SJCRH30 (cell line): ENCODE measurements around the gene DCUN1D4. TPM values are rescaled to one million over a fixed set of nuclear protein-coding genes. Genes with fewer than 3 reads are reported as not detected.
"Not testable (repeated sequence)": the region's sequence is repeated elsewhere in the genome, so short reads cannot be mapped to it uniquely, and the experiment has no call there.

Experiments used
- DNase-seq, 2 experiments: peaks; one replicate each; pipeline ENCODE4 v3.0.0-alpha.2; 2015 to 2020
- H3K27ac ChIP-seq: fragments of 250-450 bp; sonication (Bioruptor Pico); 2 replicates; pipeline ENCODE4 v1.5.1; 2020; ENCODE audit warnings: mild to moderate bottlenecking, moderate library complexity
- H3K27me3 ChIP-seq: fragments of 250-450 bp; sonication (Bioruptor Pico); 2 replicates; pipeline ENCODE4 v1.5.1; 2020; ENCODE audit warnings: mild to moderate bottlenecking, moderate library complexity
- H3K36me3 ChIP-seq: fragments of 250-450 bp; sonication (Bioruptor Pico); 2 replicates; pipeline ENCODE4 v1.5.1; 2020; ENCODE audit warnings: mild to moderate bottlenecking, moderate library complexity
- H3K4me1 ChIP-seq: fragments of 250-450 bp; sonication (Bioruptor Pico); 2 replicates; pipeline ENCODE4 v1.5.1; 2020; ENCODE audit warnings: mild to moderate bottlenecking, moderate library complexity
- H3K4me3 ChIP-seq: fragments of 250-450 bp; sonication (Bioruptor Pico); 2 replicates; pipeline ENCODE4 v1.5.1; 2020; ENCODE audit warnings: mild to moderate bottlenecking, moderate library complexity
- H3K9me3 ChIP-seq: fragments of 250-450 bp; sonication (Bioruptor Pico); replicated peaks from 2 replicates; pipeline ENCODE4 v1.5.1; 2020; ENCODE audit warnings: mild to moderate bottlenecking, moderate library complexity
- total RNA-seq: library from RNA; depleted of rRNA; stranded (reverse); fragments of >200 nt; shearing (Covaris generic); gene quantifications from 2 replicates; pipeline ENCODE4 v1.2.3, GENCODE V29; 2014

The DCUN1D4 gene
- total RNA-seq, 1 experiment from 2014 or later: 66.5 TPM

GRCh38 chr4:51895816-51896408 is 53.0 kb downstream of the DCUN1D4 start:
- H3K4me1 ChIP-seq: peaks cover 6% of the 10 kb centered on the region; the same call in 1 of the 2 replicates
- 0 out of 2 replicates have a peak overlapping the region, but pooled peaks have one; percentile 9 for H3K27ac ChIP-seq
- no peak overlapping the region for H3K4me3 ChIP-seq
- H3K36me3 ChIP-seq: peaks cover 35% of the 10 kb centered on the region
- no peaks in the 10 kb centered on the region for H3K9me3 ChIP-seq
- no peaks in the 10 kb centered on the region for H3K27me3 ChIP-seq
- DNase-seq: peak; percentile 71 to 85

- no peak for DNase-seq
- Histone ChIP-seq H3K27ac (no peak overlapping the region), H3K9me3 (no peaks in the 10 kb centered on the region), H3K27me3 (no peaks in the 10 kb centered on the region), H3K4me1 (no peaks in the 10 kb centered on the region), H3K36me3 (peaks cover 58% of the 10 kb centered on the region), H3K4me3 (no peak overlapping the region)
These were observed 58.4 kb downstream of the DCUN1D4 start for GRCh38 chr4:51901363-51901762.

- H3K4me3 ChIP-seq: no peak overlapping the region
- H3K36me3 ChIP-seq: peaks cover 67% of the 10 kb centered on the region
- H3K9me3 ChIP-seq: no peaks in the 10 kb centered on the region
- no peaks in the 10 kb centered on the region for H3K27me3 ChIP-seq
- DNase-seq: no peak
- H3K27ac ChIP-seq: no peak overlapping the region
- no peaks in the 10 kb centered on the region for H3K4me1 ChIP-seq
These were observed 63.4 kb downstream of the DCUN1D4 start for GRCh38 chr4:51906167-51906958.

- Histone ChIP-seq H3K36me3 (peaks cover 63% of the 10 kb centered on the region), H3K27me3 (no peaks in the 10 kb centered on the region)
These were observed 64.2 kb downstream of the DCUN1D4 start for GRCh38 chr4:51907006-51907669.

GRCh38 chr4:51909236-51909703 is 66.3 kb downstream of the DCUN1D4 start:
- no peaks in the 10 kb centered on the region for H3K9me3 ChIP-seq
- peaks cover 70% of the 10 kb centered on the region for H3K36me3 ChIP-seq
- no peaks in the 10 kb centered on the region for H3K27me3 ChIP-seq
- DNase-seq: no peak
- H3K4me3 ChIP-seq: no peak overlapping the region
- H3K4me1 ChIP-seq: no peaks in the 10 kb centered on the region
- no peak overlapping the region for H3K27ac ChIP-seq

More at GRCh38 chr4:51907006-51907669, 64.2 kb downstream of the DCUN1D4 start:
- Histone ChIP-seq H3K4me3 (no peak overlapping the region), H3K9me3 (no peaks in the 10 kb centered on the region), H3K27ac (no peak overlapping the region), H3K4me1 (no peaks in the 10 kb centered on the region)
- DNase-seq: no peak

GRCh38 chr4:51918251-51918650 is 75.3 kb downstream of the DCUN1D4 start:
- no peaks in the 10 kb centered on the region for H3K4me1 ChIP-seq
- DNase-seq: no peak

GRCh38 chr4:51923343-51923742 is 80.4 kb downstream of the DCUN1D4 start:
- H3K4me1 ChIP-seq: no peaks in the 10 kb centered on the region
- H3K4me3 ChIP-seq: no peak overlapping the region
- no peaks in the 10 kb centered on the region for H3K36me3 ChIP-seq
- H3K9me3 ChIP-seq: no peaks in the 10 kb centered on the region
- DNase-seq: no peak
- no peaks in the 10 kb centered on the region for H3K27me3 ChIP-seq
- no peak overlapping the region for H3K27ac ChIP-seq

More at GRCh38 chr4:51918251-51918650, 75.3 kb downstream of the DCUN1D4 start:
- peaks cover 34% of the 10 kb centered on the region for H3K36me3 ChIP-seq
- no peak overlapping the region for H3K27ac ChIP-seq
- H3K27me3 ChIP-seq: no peaks in the 10 kb centered on the region
- no peaks in the 10 kb centered on the region for H3K9me3 ChIP-seq
- H3K4me3 ChIP-seq: no peak overlapping the region

- DNase-seq: no peak
- Histone ChIP-seq H3K27ac (no peak overlapping the region), H3K4me1 (no peaks in the 10 kb centered on the region), H3K4me3 (no peak overlapping the region), H3K9me3 (no peaks in the 10 kb centered on the region), H3K36me3 (no peaks in the 10 kb centered on the region), H3K27me3 (no peaks in the 10 kb centered on the region)
These were observed 82.4 kb downstream of the DCUN1D4 start for GRCh38 chr4:51925307-51925706.

- H3K27ac ChIP-seq: no peak overlapping the region
- 0 out of 2 replicates have a peak, but pooled peaks cover 4% of the 10 kb centered on the region for H3K27me3 ChIP-seq
- H3K4me1 ChIP-seq: no peaks in the 10 kb centered on the region
- H3K4me3 ChIP-seq: no peak overlapping the region
- no peak for DNase-seq
- H3K9me3 ChIP-seq: no peaks in the 10 kb centered on the region
- no peaks in the 10 kb centered on the region for H3K36me3 ChIP-seq
These were observed 87.6 kb downstream of the DCUN1D4 start for GRCh38 chr4:51930557-51930956.

DNA sequence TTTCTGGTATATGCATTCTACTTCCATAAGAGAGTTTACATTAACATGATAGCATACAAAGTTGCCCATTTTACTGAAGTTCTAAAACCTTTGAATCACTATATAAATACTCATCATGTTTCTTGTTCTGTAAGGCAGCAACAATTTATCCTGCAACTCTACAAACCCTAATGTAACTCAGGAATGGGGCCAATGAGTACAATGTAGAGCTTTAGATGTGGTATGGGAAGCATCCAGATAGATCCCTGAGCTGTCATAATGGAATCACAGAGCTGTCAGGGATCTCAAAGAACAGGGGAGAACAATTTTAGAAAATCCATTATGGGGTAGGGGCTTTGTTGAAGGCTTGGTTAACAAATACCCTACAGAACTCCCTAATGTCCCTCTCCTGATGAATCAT is 88.5 kb downstream of the DCUN1D4 start:
- no peak overlapping the region for H3K4me3 ChIP-seq
- no peak overlapping the region for H3K27ac ChIP-seq
- no peaks in the 10 kb centered on the region for H3K4me1 ChIP-seq
- 0 out of 2 replicates have a peak, but pooled peaks cover 4% of the 10 kb centered on the region for H3K27me3 ChIP-seq
- H3K9me3 ChIP-seq: no peaks in the 10 kb centered on the region
- H3K36me3 ChIP-seq: no peaks in the 10 kb centered on the region
- DNase-seq: no peak

- no peaks in the 10 kb centered on the region for H3K4me1 ChIP-seq
- no peaks in the 10 kb centered on the region for H3K9me3 ChIP-seq
- H3K36me3 ChIP-seq: no peaks in the 10 kb centered on the region
- H3K27ac ChIP-seq: no peak overlapping the region
- no peak overlapping the region for H3K4me3 ChIP-seq
- H3K27me3 ChIP-seq: 0 out of 2 replicates have a peak, but pooled peaks cover 4% of the 10 kb centered on the region
- no peak for DNase-seq
These were observed 89.3 kb downstream of the DCUN1D4 start for GRCh38 chr4:51932261-51932660.

GRCh38 chr4:51932684-51933083 is 89.7 kb downstream of the DCUN1D4 start:
- DNase-seq: no peak
- Histone ChIP-seq H3K4me3 (no peak overlapping the region), H3K4me1 (no peaks in the 10 kb centered on the region), H3K36me3 (no peaks in the 10 kb centered on the region), H3K9me3 (no peaks in the 10 kb centered on the region), H3K27ac (no peak overlapping the region), H3K27me3 (0 out of 2 replicates have a peak, but pooled peaks cover 4% of the 10 kb centered on the region)

DNA sequence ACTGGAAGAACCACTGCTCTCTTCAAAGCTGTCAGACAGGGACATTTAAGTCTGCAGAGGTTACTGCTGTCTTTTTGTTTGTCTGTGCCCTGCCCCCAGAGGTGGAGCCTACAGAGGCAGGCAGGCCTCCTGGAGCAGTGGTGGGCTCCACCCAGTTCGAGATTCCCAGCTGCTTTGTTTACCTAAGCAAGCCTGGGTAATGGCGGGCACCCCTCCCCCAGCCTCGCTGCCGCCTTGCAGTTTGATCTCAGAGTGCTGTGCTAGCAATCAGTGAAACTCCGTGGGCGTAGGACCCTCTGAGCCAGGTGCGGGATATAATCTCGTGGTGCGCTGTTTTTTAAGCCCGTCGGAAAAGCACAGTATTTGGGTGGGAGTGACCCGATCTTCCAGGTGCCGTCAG is 97.5 kb downstream of the DCUN1D4 start:
- not testable (repeated sequence) for H3K4me1 ChIP-seq, H3K36me3 ChIP-seq, H3K4me3 ChIP-seq, H3K27ac ChIP-seq, H3K27me3 ChIP-seq, H3K9me3 ChIP-seq, DNase-seq

- no peaks in the 10 kb centered on the region for H3K27me3 ChIP-seq
- no peak overlapping the region for H3K4me3 ChIP-seq
- no peaks in the 10 kb centered on the region for H3K9me3 ChIP-seq
- no peaks in the 10 kb centered on the region for H3K36me3 ChIP-seq
- H3K27ac ChIP-seq: no peak overlapping the region
- no peak for DNase-seq
- H3K4me1 ChIP-seq: peaks cover 3% of the 10 kb centered on the region; the same call in 1 of the 2 replicates
These were observed 99.3 kb downstream of the DCUN1D4 start for GRCh38 chr4:51942108-51942832.
